ENCODE measurements around the gene OPN4.

The OPN4 gene

DNA sequence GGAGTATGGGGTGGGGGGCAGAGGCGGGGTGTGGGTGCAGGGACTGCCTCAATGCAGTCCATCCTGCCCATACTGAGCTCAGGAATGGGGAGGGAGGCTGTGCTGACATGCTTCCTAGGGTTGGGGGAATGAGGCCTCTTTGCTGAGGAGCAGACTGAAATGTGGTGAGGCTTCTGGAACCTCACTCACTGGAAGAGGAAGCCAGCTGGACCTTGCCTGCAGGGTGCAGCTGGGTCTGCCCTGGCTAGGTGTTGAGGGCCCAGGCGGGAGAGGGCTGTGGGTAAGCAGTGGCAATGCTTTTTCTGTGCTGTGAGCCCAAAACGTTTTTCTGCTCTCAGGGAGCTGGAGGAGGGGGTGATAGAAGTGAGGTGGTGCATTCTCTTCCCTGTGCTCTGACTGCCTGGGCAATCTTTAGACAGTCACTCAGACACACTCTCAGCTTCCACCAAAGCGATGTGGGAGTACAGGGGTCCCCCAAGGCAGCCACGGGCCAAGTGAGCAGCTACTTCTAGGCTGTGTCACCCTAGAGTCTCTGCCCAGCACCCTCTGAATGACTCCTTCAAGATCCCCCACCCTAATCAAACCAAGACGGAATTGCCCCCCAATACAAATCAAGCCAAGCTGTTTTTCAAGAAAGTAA lies 60.9 kb downstream of the OPN4 start:
- in situ Hi-C loops (cut with HindIII; ENCODE audit: low pct_ligation_motif_present, low sequenced_read_pairs), result no loop called here
- Histone ChIP-seq H3K4me3 (ENCODE audit: low read depth, low read length) (no peak overlapping the region), H3K36me3 (replicated peaks) (no peaks in the 10 kb centered on the region), H3K27me3 (replicated peaks) (no peaks in the 10 kb centered on the region), H3K27ac (no peak overlapping the region)
- DNase-seq, result no peak
- TF ChIP-seq, protein P1, sequence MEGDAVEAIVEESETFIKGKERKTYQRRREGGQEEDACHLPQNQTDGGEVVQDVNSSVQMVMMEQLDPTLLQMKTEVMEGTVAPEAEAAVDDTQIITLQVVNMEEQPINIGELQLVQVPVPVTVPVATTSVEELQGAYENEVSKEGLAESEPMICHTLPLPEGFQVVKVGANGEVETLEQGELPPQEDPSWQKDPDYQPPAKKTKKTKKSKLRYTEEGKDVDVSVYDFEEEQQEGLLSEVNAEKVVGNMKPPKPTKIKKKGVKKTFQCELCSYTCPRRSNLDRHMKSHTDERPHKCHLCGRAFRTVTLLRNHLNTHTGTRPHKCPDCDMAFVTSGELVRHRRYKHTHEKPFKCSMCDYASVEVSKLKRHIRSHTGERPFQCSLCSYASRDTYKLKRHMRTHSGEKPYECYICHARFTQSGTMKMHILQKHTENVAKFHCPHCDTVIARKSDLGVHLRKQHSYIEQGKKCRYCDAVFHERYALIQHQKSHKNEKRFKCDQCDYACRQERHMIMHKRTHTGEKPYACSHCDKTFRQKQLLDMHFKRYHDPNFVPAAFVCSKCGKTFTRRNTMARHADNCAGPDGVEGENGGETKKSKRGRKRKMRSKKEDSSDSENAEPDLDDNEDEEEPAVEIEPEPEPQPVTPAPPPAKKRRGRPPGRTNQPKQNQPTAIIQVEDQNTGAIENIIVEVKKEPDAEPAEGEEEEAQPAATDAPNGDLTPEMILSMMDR (IDR thresholded peaks at IDR 0.05; ENCODE audit: low read depth, low read length, missing control alignments), result no peak

DNA sequence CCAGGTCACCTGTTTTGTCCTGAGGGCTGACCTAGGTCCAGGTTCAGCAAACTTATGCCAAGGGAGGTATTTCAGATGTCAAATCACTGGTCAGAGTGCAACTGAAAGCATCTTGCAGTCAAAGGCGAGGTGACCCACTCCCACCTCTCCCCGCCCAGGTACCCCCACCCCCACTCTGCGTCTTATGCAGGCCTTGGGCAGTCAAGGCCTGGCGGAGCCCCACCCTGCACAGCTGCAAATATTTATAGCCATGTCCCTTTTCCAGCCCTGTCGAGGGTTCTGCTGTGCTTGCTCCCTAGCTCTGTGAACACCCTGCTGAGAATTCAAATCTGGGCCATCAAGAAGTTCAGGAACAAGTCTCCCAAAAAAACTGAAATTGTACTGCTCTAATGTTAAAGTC lies 61.5 kb downstream of the OPN4 start:
- no peak overlapping the region for H3K27ac ChIP-seq
- DNase-seq, result no peak
- TF ChIP-seq, protein P1 (IDR thresholded peaks at IDR 0.05; ENCODE audit: low read depth, low read length, missing control alignments), result no peak
- no peaks in the 10 kb centered on the region for H3K36me3 ChIP-seq (replicated peaks)
- in situ Hi-C loops (cut with HindIII; ENCODE audit: low pct_ligation_motif_present, low sequenced_read_pairs), result no loop called here
- no peak overlapping the region for H3K4me3 ChIP-seq (ENCODE audit: low read depth, low read length)
- H3K27me3 ChIP-seq (replicated peaks), result no peaks in the 10 kb centered on the region
